ENCODE measurements around the gene KCNJ14. TPM values are rescaled to one million over a fixed set of nuclear protein-coding genes. Genes with fewer than 3 reads are reported as not detected.

The KCNJ14 gene
- total RNA-seq, 4 donors from 2014 or later, result 0.56 to 2.2 (median 1.1) TPM

GRCh38 chr19:48444129-48444935 lies 11.0 kb upstream of the KCNJ14 start:
- ATAC-seq (ENCODE audit: low FRiP score) (no peak), DNase-seq (ENCODE audit: low spot score) (no peak)
- no peak for TF ChIP-seq CTCF (IDR thresholded peaks at IDR 0.05)

- no peak for DNase-seq (ENCODE audit: low spot score)
- ATAC-seq (ENCODE audit: low FRiP score), result no peak
- no peak for TF ChIP-seq CTCF (IDR thresholded peaks at IDR 0.05)
Measured at GRCh38 chr19:48444936-48445200, 10.5 kb upstream of the KCNJ14 start.

- no peak for DNase-seq (ENCODE audit: low spot score)
- peak; percentile 73 for ATAC-seq (ENCODE audit: low FRiP score)
- TF ChIP-seq CTCF (IDR thresholded peaks at IDR 0.05), result no peak
Measured at GRCh38 chr19:48445256-48445605, 10.1 kb upstream of the KCNJ14 start.

- ATAC-seq (ENCODE audit: low FRiP score) (peak; percentile 84), DNase-seq (ENCODE audit: low spot score) (peak; percentile 73)
- TF ChIP-seq CTCF (IDR thresholded peaks at IDR 0.05), result no peak
Measured at GRCh38 chr19:48445606-48446481, 9.5 kb upstream of the KCNJ14 start, which contains the start of gene GRWD1. Gene GRWD1 (plus strand): TSS chr19:48445983. CDS start chr19:48446006, 23 bp downstream.

GRCh38 chr19:48446579-48446978 lies 8.8 kb upstream of the KCNJ14 start:
- ATAC-seq (ENCODE audit: low FRiP score) (no peak), DNase-seq (ENCODE audit: low spot score) (no peak)
- TF ChIP-seq CTCF (IDR thresholded peaks at IDR 0.05), result no peak

GRCh38 chr19:48448563-48448962 lies 6.8 kb upstream of the KCNJ14 start:
- ATAC-seq (ENCODE audit: low FRiP score), result no peak
- DNase-seq (ENCODE audit: low spot score), result no peak
- no peak for TF ChIP-seq CTCF (IDR thresholded peaks at IDR 0.05)
